HG03159 (cell line): ENCODE results near the gene MATCAP1.
A peak's percentile ranks its signal among the peaks of the same experiment; 100 is the strongest.

ENCODE experiments used
- ATAC-seq: cut with Tn5 transposase; IDR thresholded peaks from one replicate; pipeline ENCODE4 v1.9.1; 2021; ENCODE audit warnings: mild to moderate bottlenecking, moderate library complexity; ENCODE audit not compliant: unreplicated experiment

MATCAP1 gene

GRCh38 chr16:67183627-67184452 is at the start of gene MATCAP1:
Gene MATCAP1, minus strand, starts transcription at chr16:67183963. Its CDS starts 3,353 bp downstream, at chr16:67180610.
- peak; percentile 92 for ATAC-seq

- ATAC-seq, result no peak
Observed at GRCh38 chr16:67230809-67231660, 47.3 kb upstream of the MATCAP1 start.

- no peak for ATAC-seq
Observed at GRCh38 chr16:67229906-67230808, 46.4 kb upstream of the MATCAP1 start.

- no peak for ATAC-seq
Observed at GRCh38 chr16:67228905-67229304, 45.1 kb upstream of the MATCAP1 start.

GRCh38 chr16:67228034-67228785 is 44.4 kb upstream of the MATCAP1 start:
- ATAC-seq, result no peak

- no peak for ATAC-seq
Observed at GRCh38 chr16:67227567-67227921, 43.8 kb upstream of the MATCAP1 start.

GRCh38 chr16:67226804-67227566 is 43.2 kb upstream of the MATCAP1 start, which contains the start of gene TMEM208:
Gene TMEM208, plus strand, starts transcription at chr16:67227130. Its CDS starts 89 bp downstream, at chr16:67227219.
- peak; percentile 88 for ATAC-seq

- no peak for ATAC-seq
Observed at GRCh38 chr16:67226295-67226803, 42.6 kb upstream of the MATCAP1 start.

- no peak for ATAC-seq
Observed at GRCh38 chr16:67223992-67224391, 40.2 kb upstream of the MATCAP1 start.

- ATAC-seq, result no peak
Observed at GRCh38 chr16:67216612-67217490, 33.1 kb upstream of the MATCAP1 start.

GRCh38 chr16:67215706-67216105 is 31.9 kb upstream of the MATCAP1 start:
- no peak for ATAC-seq

GRCh38 chr16:67213197-67214019 is 29.6 kb upstream of the MATCAP1 start:
- ATAC-seq, result no peak

- no peak for ATAC-seq
Observed at GRCh38 chr16:67212766-67213165, 29.0 kb upstream of the MATCAP1 start.

GRCh38 chr16:67211674-67212073 is 27.9 kb upstream of the MATCAP1 start:
- no peak for ATAC-seq

GRCh38 chr16:67210069-67210937 is 26.5 kb upstream of the MATCAP1 start:
- no peak for ATAC-seq

- ATAC-seq, result no peak
Observed at GRCh38 chr16:67209565-67209964, 25.8 kb upstream of the MATCAP1 start.
